HG03565 (cell line): ENCODE measurements around the gene CRACR2B.

Experiments
- ATAC-seq: cut with Tn5 transposase; IDR thresholded peaks from one replicate; pipeline ENCODE4 v1.9.1; 2021; ENCODE audit warnings: mild to moderate bottlenecking, moderate library complexity; ENCODE audit not compliant: unreplicated experiment

The CRACR2B gene

DNA sequence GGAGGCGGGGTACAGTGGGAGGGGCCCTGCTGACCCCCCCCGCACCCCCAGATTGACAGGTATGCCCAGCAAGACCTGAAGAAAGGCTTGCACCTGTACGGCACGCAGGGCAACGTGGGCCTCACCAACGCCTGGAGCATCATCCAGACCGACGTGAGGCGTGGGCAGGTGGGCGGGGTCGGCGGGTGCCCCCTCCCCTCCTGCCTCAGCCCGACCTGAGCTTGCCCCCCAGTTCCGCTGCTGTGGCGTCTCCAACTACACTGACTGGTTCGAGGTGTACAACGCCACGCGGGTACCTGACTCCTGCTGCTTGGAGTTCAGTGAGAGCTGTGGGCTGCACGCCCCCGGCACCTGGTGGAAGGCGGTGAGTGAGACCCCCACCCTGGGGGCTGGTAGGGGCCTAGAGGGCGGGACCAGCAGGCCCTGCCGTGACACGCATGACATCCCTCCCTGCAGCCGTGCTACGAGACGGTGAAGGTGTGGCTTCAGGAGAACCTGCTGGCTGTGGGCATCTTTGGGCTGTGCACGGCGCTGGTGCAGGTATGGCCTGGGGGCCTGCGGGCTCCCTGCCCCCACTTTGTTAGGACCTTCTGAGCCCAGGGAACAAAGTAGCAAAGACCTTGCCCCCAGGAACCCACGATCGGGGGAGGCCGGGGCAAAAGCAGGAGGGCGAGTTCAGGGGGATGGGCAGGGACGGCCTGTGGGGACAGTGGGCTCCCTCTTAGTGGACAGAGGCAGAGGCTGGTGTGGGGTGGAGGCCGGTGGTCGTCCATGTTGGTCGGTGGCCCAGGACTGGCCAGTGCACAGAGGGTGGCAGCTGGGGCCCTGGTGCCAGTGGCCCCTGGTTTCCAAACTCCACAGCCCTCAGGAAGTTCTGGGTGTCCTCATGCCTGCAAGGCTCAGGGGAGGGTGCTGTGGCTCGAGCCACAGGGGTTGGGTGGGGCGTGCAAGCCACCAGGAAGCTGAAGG is 38.0 kb downstream of the CRACR2B start:
- no peak for ATAC-seq

DNA sequence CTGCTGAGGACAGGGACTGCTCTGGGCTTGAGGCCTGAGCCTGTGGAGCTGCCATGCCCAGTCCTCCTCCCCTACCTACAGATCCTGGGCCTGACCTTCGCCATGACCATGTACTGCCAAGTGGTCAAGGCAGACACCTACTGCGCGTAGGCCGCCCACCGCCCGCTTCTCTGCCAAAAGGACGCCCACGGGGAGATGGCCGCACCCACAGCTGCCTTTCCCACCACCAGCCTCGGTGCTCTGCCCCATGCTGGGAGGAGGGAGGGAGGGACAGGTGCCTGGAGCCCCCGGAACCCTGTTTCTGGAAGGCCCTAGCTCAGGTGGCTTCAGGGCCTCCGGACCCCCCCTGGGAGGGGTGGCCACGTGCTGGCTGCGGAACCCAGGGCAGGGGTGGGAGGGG is 38.8 kb downstream of the CRACR2B start:
- no peak for ATAC-seq

DNA sequence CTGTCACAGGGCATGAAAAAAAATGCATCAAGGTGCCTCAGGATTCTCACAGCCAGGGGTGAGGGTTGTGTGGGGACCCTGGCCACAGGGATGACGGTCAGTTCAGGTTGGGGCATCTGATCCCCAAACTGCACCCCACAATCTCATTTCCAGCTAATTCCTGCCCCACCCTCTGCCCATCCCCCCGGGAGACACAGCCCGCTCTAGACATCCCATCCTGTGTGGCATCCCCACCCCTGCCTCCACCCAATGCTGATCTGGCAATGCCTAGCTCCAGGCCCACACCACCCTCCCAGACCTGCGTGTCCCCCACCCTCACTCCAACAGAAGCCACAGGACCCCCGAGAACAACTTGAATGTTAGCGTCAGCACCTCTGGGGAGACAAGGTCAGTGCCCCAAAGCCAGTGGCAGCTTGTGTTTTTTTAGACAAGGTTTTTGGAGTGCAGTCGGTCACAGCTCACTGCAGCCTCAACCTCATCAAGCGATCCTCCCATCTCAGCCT is 40.2 kb downstream of the CRACR2B start:
- ATAC-seq, result no peak

DNA sequence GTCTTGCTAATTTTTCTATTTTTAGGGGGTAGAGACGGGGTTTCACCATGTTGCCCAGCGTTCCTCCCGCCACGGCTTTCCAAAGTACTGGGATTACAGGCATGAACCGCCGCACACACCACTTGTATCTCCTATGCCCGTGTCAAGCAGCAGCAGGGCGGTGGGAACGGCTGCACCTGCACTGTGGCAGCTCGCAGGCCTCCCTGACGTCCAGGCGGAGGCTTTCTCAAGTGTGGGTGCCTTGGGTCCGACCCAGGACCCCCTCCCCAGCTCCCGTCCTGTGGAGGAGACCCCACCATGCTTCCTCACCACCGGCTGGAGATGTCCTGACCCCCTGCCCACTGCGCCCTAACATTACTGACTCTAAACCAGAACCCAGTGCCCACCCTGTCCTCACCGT is 40.7 kb downstream of the CRACR2B start:
- ATAC-seq, result no peak

DNA sequence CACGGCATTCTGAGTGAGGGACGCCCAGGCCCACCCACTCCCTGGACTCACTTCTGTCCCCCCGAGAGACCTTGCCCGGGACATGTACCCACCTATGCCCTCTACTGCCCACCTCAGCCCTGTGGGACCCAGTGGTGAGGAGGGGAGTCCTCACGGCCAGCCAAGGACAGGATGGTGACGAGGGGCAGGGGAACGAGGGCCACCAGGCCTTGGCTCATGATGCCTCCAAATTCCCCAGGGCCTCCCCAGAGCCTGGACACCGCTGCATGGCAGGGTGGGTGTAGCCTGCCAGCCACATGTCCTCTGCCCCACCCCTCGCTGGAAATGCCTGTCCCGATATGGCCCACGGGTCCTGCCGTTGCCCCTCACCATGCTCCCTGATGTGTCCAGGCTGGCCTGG is 41.1 kb downstream of the CRACR2B start:
- ATAC-seq, result no peak

DNA sequence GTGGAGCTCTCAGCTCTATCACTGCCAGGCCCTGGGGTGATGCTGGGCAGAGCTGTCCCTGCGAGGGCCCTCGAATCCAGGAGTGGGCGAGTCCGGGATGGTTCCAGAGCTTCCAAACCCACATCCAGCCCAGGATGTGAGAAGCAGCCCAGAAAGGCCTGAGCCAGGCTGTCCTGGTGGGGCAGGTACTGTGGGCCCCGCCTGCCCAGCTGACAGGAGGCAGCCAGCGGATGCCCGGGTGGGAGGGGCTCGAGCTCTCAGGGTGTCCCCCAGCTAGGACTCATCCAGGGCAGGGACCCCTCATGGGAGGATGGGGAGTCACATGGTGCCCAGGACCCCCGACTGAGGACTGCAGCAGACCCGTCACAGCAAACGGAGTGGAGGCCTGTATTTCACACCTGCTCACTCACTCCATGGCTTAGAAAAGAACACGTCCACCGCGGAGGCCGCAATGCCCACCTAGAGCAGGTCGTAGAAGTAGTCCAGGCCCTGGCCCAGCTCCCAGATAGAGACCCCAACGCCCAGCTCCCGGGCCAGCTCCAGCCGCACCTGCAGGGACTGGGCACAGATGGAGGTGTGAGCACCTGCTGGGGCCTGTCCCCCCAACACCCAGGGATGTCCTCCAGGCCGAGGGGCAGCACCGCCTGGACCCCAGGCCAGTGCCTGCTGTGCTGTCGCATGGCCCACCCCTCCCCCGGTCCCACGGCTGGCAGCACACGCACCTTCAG is 41.8 kb downstream of the CRACR2B start:
- no peak for ATAC-seq

DNA sequence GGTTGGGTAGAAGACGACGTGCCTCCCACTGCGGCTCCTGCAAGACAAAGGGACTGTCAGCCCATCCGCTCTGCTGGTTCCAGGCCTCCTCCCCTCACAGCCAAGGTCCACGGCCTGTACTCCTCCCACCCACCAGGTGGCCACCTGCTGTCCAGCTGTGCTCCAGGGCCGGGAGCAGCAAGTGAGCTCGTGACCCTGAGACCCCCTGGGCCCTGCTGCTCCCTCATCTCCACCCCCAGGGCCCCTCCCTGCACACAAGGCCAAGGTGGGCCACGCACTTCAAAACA is 42.4 kb downstream of the CRACR2B start:
- ATAC-seq, result no peak

DNA sequence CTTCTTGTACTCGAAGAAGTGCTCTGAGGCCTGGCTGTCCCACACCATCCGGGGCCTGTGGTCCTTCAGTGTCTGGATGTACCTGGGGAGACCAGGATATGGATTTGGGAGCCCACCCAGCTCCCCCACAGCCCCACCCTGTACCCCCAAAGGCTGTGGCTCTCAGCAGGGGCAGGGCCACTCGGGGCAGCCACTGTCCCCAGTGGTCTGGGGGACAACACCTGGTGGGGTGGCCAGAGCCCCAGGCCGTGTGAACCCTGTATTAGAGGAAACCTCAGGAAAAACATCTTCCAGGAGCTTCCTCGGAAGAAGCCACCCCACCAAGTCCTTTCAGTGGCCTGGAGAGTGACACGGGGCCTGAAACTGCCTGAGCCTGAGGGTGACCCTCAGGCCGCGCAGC is 42.7 kb downstream of the CRACR2B start:
- ATAC-seq, result no peak

DNA sequence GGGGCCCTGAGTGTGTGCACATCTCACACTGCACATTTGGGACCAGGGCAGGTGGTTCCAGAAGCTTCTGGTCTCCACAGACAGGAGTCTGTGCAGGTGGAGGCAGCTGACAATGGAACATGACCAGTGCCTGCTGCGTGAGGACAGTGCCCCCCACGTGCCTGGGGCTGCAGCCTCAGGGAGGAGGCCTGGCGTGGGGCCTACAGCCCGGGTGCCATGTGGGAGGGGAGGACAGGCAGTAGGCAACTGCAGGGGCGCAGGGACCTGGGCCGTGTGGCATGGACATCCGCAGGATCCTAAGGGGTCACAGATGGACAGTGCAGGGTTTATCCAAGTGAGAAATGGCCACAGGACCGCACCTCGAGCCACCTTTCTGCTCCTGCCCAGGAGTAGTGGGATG is 43.8 kb downstream of the CRACR2B start:
- ATAC-seq, result no peak

DNA sequence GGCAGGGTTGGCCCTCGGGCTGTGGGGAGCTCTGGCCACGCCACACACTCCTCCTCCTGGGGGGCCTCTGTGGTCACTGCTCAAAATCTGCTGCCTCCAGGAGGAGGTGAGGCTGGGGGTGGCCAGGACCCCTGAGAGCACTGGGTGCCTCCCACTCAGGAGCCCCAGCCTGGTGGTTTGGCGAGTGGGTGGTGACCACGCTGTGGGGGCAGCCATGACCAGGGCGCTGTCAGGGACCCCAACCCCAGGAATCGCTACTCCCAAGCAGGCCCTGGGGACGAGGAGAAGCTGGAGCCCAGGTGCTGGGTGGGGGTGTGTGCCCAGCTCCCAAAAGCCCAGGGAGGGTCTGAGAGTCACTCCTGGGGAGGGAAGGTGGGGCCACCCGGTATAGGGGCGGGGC is 45.1 kb downstream of the CRACR2B start:
- no peak for ATAC-seq

DNA sequence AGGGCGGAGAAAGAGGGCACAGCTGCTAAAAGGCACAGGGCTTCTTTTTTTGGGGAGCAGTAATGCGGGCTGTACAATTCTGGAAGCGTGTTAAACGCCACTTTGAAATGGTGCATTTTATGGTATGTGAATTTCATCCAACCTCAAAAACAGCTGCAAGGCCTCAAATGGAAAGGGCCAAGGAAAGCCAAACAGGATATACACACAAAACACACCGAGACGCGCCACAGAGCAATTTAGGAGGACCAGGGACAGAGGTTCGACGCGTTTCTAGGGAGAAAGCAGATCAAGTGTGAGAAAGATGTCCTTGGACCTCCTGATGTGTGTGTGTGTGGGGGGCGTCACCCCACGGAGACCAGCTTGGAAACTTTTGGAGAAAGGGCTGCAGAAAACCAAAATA is 46.0 kb downstream of the CRACR2B start:
- no peak for ATAC-seq

DNA sequence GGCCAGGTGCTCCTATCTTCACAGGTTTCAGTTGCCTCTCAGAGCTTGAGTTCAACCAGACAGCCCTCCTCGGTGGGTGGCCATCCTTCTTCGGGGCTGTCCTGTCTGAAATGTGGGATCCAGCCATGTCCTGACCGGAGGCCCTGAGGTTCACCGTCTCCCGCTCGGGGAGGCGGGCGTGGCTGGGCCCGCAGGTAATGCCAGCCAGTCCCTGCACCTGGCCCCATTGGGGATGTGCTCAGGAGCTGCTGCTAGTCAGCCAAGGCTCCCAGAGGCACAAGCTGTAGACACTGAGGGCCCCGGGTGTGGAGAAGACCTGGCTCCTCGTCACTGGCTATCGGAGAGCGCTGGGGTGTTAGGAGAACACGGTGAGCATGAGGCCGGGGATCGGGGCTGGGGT is 47.5 kb downstream of the CRACR2B start:
- ATAC-seq, result no peak

DNA sequence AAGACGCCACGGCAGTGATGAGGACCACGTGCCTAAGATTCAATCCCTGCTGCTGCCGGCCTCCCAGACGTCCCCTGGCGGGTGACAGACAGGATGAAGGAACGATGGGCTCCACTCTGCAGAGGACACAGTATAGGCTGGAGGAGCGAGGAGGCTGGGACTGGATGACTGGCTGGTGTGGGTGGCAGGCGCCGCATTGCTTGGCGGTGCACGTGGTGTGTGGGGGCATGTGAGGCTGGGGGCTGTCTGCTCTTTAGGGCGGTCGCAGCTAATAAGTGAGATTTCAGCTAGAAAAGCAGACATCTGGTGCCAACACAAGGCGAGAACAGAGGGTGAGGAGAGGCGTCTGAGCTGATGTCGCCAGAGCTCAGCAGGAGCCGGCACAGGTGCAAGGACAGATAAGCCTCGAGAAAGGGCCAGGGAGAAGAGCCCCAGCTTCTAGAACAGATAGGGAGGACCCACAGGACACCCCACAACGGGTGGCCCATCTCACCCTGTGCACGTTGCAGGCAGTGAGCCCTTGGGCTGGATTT is 48.1 kb downstream of the CRACR2B start:
- ATAC-seq, result no peak

DNA sequence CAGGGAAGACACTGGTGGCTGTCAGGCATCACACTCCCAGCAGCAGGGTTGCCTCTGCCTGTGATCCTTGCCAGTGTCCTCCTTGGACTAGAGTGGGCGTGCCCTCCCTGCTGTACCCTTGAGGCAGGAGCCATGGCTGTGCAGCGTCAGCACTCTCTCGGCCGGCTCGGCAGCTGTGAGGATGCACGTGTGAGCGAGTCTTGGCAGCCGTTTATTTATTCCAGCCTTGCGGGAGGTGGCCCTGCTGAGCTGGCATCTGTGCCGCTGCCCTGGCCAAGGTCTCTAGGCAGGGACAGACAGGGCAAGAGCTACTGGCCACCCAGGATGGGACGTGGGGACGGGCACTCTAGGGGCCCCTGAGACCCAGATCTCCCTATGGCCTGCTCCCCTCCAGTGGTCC is 48.8 kb downstream of the CRACR2B start:
- ATAC-seq, result no peak

DNA sequence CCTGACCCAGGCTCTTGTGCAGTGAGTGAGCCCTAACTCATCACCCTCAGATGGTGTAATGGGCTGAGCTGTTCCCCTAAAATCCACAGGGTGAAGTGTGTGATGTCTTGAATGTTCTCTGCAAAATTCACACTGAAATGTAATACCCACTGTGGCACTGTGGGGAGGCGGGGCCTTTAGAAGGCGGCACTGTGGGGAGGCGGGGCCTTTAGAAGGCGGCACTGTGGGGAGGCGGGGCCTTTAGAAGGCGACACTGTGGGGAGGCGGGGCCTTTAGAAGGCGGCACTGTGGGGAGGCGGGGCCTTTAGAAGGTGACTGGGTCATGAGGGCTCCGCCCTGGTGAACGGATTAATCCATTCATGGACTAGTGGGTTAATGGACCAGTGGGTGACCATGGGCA is 49.8 kb downstream of the CRACR2B start:
- ATAC-seq, result no peak

DNA sequence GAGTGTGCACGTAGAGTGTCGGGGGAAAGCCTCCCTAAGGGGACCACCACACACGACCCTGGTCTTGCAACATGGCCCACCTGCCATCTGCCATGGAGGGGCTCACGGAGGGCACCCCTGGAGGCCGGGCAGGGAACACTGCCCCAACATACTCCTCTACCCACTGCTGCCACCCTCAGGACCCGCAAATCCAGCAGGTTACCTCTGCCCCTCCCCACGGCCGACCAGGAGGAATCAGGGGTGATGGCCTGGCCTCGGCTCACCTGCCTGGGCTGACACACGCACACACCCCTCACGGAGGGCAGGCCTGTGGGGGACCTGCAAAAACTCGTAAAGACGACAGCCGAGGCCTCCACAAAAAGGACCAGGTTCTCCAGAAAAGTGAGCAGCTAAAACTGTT is 52.7 kb downstream of the CRACR2B start:
- no peak for ATAC-seq
